Prostate gland (tissue), 2 donors: Measurements from ENCODE around the gene BIN1. TPM values are rescaled to one million over a fixed set of nuclear protein-coding genes. Genes with fewer than 3 reads are reported as not detected.

Source experiments
- DNase-seq: peaks from one replicate; pipeline ENCODE4 v3.0.0-alpha.2; 2019; ENCODE audit warnings: low spot score
- H3K27ac ChIP-seq, 2 donors: fragments of 200-600 bp; sonication (generic); 2 replicates each; pipeline ENCODE4 v1.5.1; 2017 to 2019
- H3K27me3 ChIP-seq: fragments of 200-600 bp; sonication (generic); replicated peaks from 2 replicates; pipeline ENCODE4 v1.5.1; 2019; ENCODE audit not compliant: insufficient read depth
- H3K36me3 ChIP-seq, 2 donors: fragments of 200-600 bp; sonication (generic); 1 replicate in 1 of 2; 2 replicates in 1 of 2; pipeline versions ENCODE4 v1.5.1 to v1.8.1; 2017 to 2019
- H3K4me1 ChIP-seq: fragments of 200-600 bp; sonication (generic); replicated peaks from 2 replicates; pipeline ENCODE4 v1.5.1; 2019
- H3K4me3 ChIP-seq, 2 donors: fragments of 200-600 bp; sonication (generic); 2 replicates each; pipeline ENCODE4 v1.5.1; 2017 to 2019
- H3K9me3 ChIP-seq: fragments of 200-600 bp; sonication (generic); 2 replicates; pipeline ENCODE4 v1.5.1; 2017
- CTCF ChIP-seq, 4 experiments: fragments of 200-600 bp in 2 of 4; fragments of 450-650 bp in 2 of 4; sonication (generic) in 2 of 4; IDR thresholded peaks; 1 replicate in 3 of 4; 2 replicates in 1 of 4; pipeline ENCODE4 v1.5.1; 2016 to 2019; ENCODE audit warnings: antibody characterized with exemption in 4 of 4, mild to moderate bottlenecking in 2 of 4, moderate library complexity in 2 of 4
- POLR2A ChIP-seq: fragments of 450-650 bp; IDR thresholded peaks from one replicate; pipeline ENCODE4 v1.6.1; 2016; ENCODE audit warnings: antibody characterized with exemption, mild to moderate bottlenecking
- POLR2AphosphoS5 ChIP-seq: sonication (generic); formaldehyde crosslinking; IDR thresholded peaks from one replicate; pipeline ENCODE4 v1.6.1; 2017; ENCODE audit warnings: antibody characterized with exemption
- WGBS: methylation state at CpG from one replicate; pipeline ENCODE4 v1.1.5; 2018; 5-methylcytosine and 5-hydroxymethylcytosine counted together
- intact Hi-C: fragments of 100-400 bp; cut with DNase I; formaldehyde crosslinking; loops from one replicate; pipeline ENCODE4 v1.14.2; 2022
- total RNA-seq, 2 donors: library from RNA; depleted of rRNA; stranded (reverse); fragments of >200 nt; gene quantifications; one replicate each; pipeline ENCODE4 v1.1.0, GENCODE V29; 2016

BIN1 gene
- total RNA-seq, 2 donors from 2014 or later = 65.6 to 70.1 TPM

- Histone ChIP-seq H3K27me3 (no peaks in the 10 kb centered on the region), H3K4me3 (no peak overlapping the region), H3K4me1 (peaks cover 10% of the 10 kb centered on the region), H3K36me3 (no peaks in the 10 kb centered on the region), H3K27ac (no peak overlapping the region), H3K9me3 (no peaks in the 10 kb centered on the region)
- no peak for TF ChIP-seq POLR2A
- intact Hi-C loops = loop anchor here (5.0 kb wide), 1 partner anchor 103 kb away; no protein-coding TSS in a partner anchor
- WGBS = 89% methylated on average over 10 of the region's 10 CpGs
- no peak for DNase-seq
Observed at GRCh38 chr2:127069003-127069402, 38.0 kb downstream of the BIN1 start.

- peaks cover 10% of the 10 kb centered on the region for H3K4me1 ChIP-seq
Observed at GRCh38 chr2:127068351-127068741, 38.6 kb downstream of the BIN1 start.

GRCh38 chr2:127067620-127068350 is 39.2 kb downstream of the BIN1 start:
- DNase-seq = peak; percentile 61
- TF ChIP-seq CTCF (IDR thresholded peaks at IDR 0.05) = peak; percentile 37 to 82 (median 78)
- no peak for TF ChIP-seq POLR2A
- peak; percentile 53 for TF ChIP-seq POLR2AphosphoS5
- no peaks in the 10 kb centered on the region for H3K27me3 ChIP-seq
- 50% methylated on average over 18 of the region's 19 CpGs for WGBS
- intact Hi-C loops = loop anchor here (2.0 to 5.0 kb wide), 2 partner anchors 105 to 227 kb away; partner anchors contain the start of gene ERCC3
- peaks cover 10% of the 10 kb centered on the region for H3K4me1 ChIP-seq
- no peak overlapping the region for H3K4me3 ChIP-seq
- no peaks in the 10 kb centered on the region for H3K9me3 ChIP-seq
- no peaks in the 10 kb centered on the region for H3K36me3 ChIP-seq
- peak overlapping the region in 1 of 2 donors; percentile 23 for H3K27ac ChIP-seq

More at GRCh38 chr2:127068351-127068741, 38.6 kb downstream of the BIN1 start:
- intact Hi-C loops = loop anchor here (5.0 kb wide), 1 partner anchor 104 kb away; no protein-coding TSS in a partner anchor
- Histone ChIP-seq H3K9me3 (no peaks in the 10 kb centered on the region), H3K36me3 (no peaks in the 10 kb centered on the region), H3K4me3 (no peak overlapping the region), H3K27me3 (no peaks in the 10 kb centered on the region), H3K27ac (peak overlapping the region in 1 of 2 donors; percentile 2)
- TF ChIP-seq POLR2A (no peak), CTCF (IDR thresholded peaks at IDR 0.05) (peak in 1 of 4 experiments; percentile 6), POLR2AphosphoS5 (no peak)
- 85% methylated on average over 20 of the region's 20 CpGs for WGBS
- DNase-seq = no peak

- intact Hi-C loops = loop anchor here (2.0 to 5.0 kb wide), 2 partner anchors 105 to 228 kb away; partner anchors contain the start of gene ERCC3
- H3K9me3 ChIP-seq = no peaks in the 10 kb centered on the region
- no peak overlapping the region for H3K4me3 ChIP-seq
- H3K36me3 ChIP-seq = no peaks in the 10 kb centered on the region
- H3K27me3 ChIP-seq = no peaks in the 10 kb centered on the region
- peaks cover 10% of the 10 kb centered on the region for H3K4me1 ChIP-seq
- no peak for DNase-seq
- no peak for TF ChIP-seq POLR2A
- TF ChIP-seq POLR2AphosphoS5 = no peak
- no peak for TF ChIP-seq CTCF (IDR thresholded peaks at IDR 0.05)
- peak overlapping the region in 1 of 2 donors; percentile 31 for H3K27ac ChIP-seq
- WGBS = 72% methylated on average over 10 of the region's 10 CpGs
Observed at GRCh38 chr2:127066942-127067341, 40.0 kb downstream of the BIN1 start.

- Histone ChIP-seq H3K9me3 (no peaks in the 10 kb centered on the region), H3K4me1 (peaks cover 10% of the 10 kb centered on the region), H3K27me3 (no peaks in the 10 kb centered on the region), H3K4me3 (no peak overlapping the region), H3K27ac (peak overlapping the region in 1 of 2 donors; percentile 69), H3K36me3 (no peaks in the 10 kb centered on the region)
- 97% methylated on average over 5 of the region's 5 CpGs for WGBS
- intact Hi-C loops = loop anchor here (2.0 to 5.0 kb wide), 3 partner anchors 41 to 229 kb away; partner anchors contain the start of genes BIN1 and ERCC3
- DNase-seq = no peak
- TF ChIP-seq POLR2A (no peak), CTCF (IDR thresholded peaks at IDR 0.05) (no peak), POLR2AphosphoS5 (no peak)
Observed at GRCh38 chr2:127065940-127066318, 41.0 kb downstream of the BIN1 start.
